Loucy (cell line): ENCODE results near the gene TNS3.

Experiments
- H2AFZ ChIP-seq: fragments of 200-600 bp; sonication (generic); 2 replicates; pipeline ENCODE4 v1.6.0; 2016; ENCODE audit warnings: antibody characterized with exemption, mild to moderate bottlenecking, low read length, moderate library complexity
- H3F3A ChIP-seq: fragments of 200-600 bp; 2 replicates; pipeline ENCODE4 v1.6.0; 2016; ENCODE audit warnings: antibody characterized with exemption, low read depth, mild to moderate bottlenecking
- H3K27me3 ChIP-seq: fragments of 200-600 bp; sonication (generic); 2 replicates; pipeline ENCODE4 v1.6.1; 2014; ENCODE audit warnings: low read length, mild to moderate bottlenecking; ENCODE audit not compliant: insufficient read depth, poor library complexity, severe bottlenecking
- H3K36me3 ChIP-seq: fragments of 200-600 bp; sonication (generic); 2 replicates; pipeline ENCODE4 v1.6.1; 2016; ENCODE audit warnings: low read length; ENCODE audit not compliant: insufficient read depth
- H3K4me1 ChIP-seq: fragments of 200-600 bp; sonication (generic); 2 replicates; pipeline ENCODE4 v1.5.1; 2014; ENCODE audit warnings: low read length, mild to moderate bottlenecking; ENCODE audit not compliant: insufficient read depth, poor library complexity, severe bottlenecking
- H3K4me2 ChIP-seq: fragments of 200-600 bp; sonication (generic); 2 replicates; pipeline ENCODE4 v1.6.0; 2014; ENCODE audit warnings: antibody characterized with exemption, low read length, low read depth, mild to moderate bottlenecking; ENCODE audit not compliant: poor library complexity, severe bottlenecking
- H3K4me3 ChIP-seq: fragments of 200-600 bp; sonication (generic); 2 replicates; pipeline ENCODE4 v1.5.1; 2014; ENCODE audit warnings: low read length, mild to moderate bottlenecking, mixed read lengths; ENCODE audit not compliant: poor library complexity, severe bottlenecking
- H3K79me2 ChIP-seq: fragments of 200-600 bp; sonication (generic); 2 replicates; pipeline ENCODE4 v1.6.1; 2014; ENCODE audit warnings: low read length; ENCODE audit not compliant: insufficient read depth
- H3K9ac ChIP-seq: fragments of 200-600 bp; sonication (generic); 2 replicates; pipeline ENCODE4 v1.6.0; 2014; ENCODE audit warnings: mild to moderate bottlenecking, low read depth, low read length, moderate library complexity; ENCODE audit not compliant: poor library complexity, severe bottlenecking
- H3K9me2 ChIP-seq: fragments of 200-600 bp; sonication (generic); replicated peaks from 2 replicates; pipeline ENCODE4 v1.6.1; 2016; ENCODE audit warnings: low read depth, low read length, mixed read lengths
- H3K9me3 ChIP-seq: fragments of 200-600 bp; sonication (generic); 2 replicates; pipeline ENCODE4 v1.6.1; 2014; ENCODE audit warnings: mild to moderate bottlenecking, antibody characterized with exemption, low read length, low read depth; ENCODE audit not compliant: insufficient read depth
- H4K20me1 ChIP-seq: fragments of 200-600 bp; sonication (generic); 2 replicates; pipeline ENCODE4 v1.6.0; 2014; ENCODE audit warnings: antibody characterized with exemption, low read length, mild to moderate bottlenecking; ENCODE audit not compliant: insufficient read depth, poor library complexity, severe bottlenecking
- CTCF ChIP-seq: fragments of 200-600 bp; sonication (generic); conservative IDR thresholded peaks from 2 replicates; pipeline ENCODE4 v1.5.1; 2014; ENCODE audit warnings: mild to moderate bottlenecking, antibody characterized with exemption, low read length
- EZH2phosphoT487 ChIP-seq: fragments of 200-600 bp; IDR thresholded peaks from 2 replicates; pipeline ENCODE4 v1.6.1; 2018; ENCODE audit warnings: antibody characterized with exemption, mild to moderate bottlenecking, moderate library complexity, borderline replicate concordance

Gene TNS3

DNA sequence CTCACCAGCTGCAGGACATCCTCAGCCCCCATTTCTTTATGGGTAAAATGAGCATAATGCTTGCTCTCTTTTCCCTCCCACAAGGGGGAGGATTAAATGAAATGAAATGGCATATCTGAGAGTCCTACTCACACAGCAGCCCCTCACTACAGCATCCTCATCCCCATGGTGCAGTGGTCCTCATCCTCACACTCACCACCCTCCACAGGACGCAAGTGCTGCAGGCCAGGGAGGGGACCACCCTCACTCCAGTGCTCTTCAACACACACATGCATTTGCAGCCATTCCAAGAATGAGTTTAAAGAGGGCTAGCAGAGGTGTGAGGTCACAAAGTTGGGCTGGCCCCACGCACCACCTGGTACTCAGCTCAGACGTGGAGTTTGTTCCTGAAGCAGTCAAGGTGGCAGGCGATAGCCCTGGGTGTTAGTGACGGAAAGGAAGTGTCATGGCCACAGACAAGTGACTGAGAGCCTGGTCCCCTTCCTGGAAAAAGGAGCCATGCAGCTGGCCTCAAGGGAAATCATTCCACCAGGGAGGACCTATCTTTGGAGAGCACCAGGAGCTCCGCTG lies 234.0 kb downstream of the TNS3 start:
- TF ChIP-seq EZH2phosphoT487 (no peak), CTCF (no peak)
- no peaks in the 10 kb centered on the region for H3K36me3 ChIP-seq
- no peak overlapping the region for H3K9ac ChIP-seq
- no peaks in the 10 kb centered on the region for H3F3A ChIP-seq
- no peak overlapping the region for H2AFZ ChIP-seq
- no peaks in the 10 kb centered on the region for H4K20me1 ChIP-seq
- no peaks in the 10 kb centered on the region for H3K4me1 ChIP-seq
- no peaks in the 10 kb centered on the region for H3K9me2 ChIP-seq
- peaks cover 3% of the 10 kb centered on the region; the same call in 1 of the 2 replicates for H3K9me3 ChIP-seq
- H3K79me2 ChIP-seq = no peaks in the 10 kb centered on the region
- no peak overlapping the region for H3K4me2 ChIP-seq
- no peaks in the 10 kb centered on the region for H3K27me3 ChIP-seq
- no peak overlapping the region for H3K4me3 ChIP-seq

- Histone ChIP-seq H4K20me1 (no peaks in the 10 kb centered on the region), H2AFZ (no peak overlapping the region), H3K4me2 (no peak overlapping the region), H3K79me2 (no peaks in the 10 kb centered on the region), H3K36me3 (no peaks in the 10 kb centered on the region), H3K9me2 (no peaks in the 10 kb centered on the region), H3F3A (no peaks in the 10 kb centered on the region), H3K27me3 (no peaks in the 10 kb centered on the region), H3K9me3 (peaks cover 3% of the 10 kb centered on the region; the same call in 1 of the 2 replicates), H3K9ac (no peak overlapping the region), H3K4me3 (no peak overlapping the region), H3K4me1 (no peaks in the 10 kb centered on the region)
- TF ChIP-seq EZH2phosphoT487 = no peak
- TF ChIP-seq CTCF = no peak
Observed at GRCh38 chr7:47347346-47347745, 234.6 kb downstream of the TNS3 start.

- Histone ChIP-seq H3K9ac (no peak overlapping the region), H3K4me2 (no peak overlapping the region), H3K27me3 (no peaks in the 10 kb centered on the region), H3K79me2 (no peaks in the 10 kb centered on the region), H3K36me3 (no peaks in the 10 kb centered on the region), H3K4me3 (no peak overlapping the region), H4K20me1 (no peaks in the 10 kb centered on the region), H2AFZ (no peak overlapping the region), H3K4me1 (no peaks in the 10 kb centered on the region), H3K9me3 (peaks cover 3% of the 10 kb centered on the region; the same call in 1 of the 2 replicates), H3K9me2 (no peaks in the 10 kb centered on the region), H3F3A (no peaks in the 10 kb centered on the region)
- no peak for TF ChIP-seq EZH2phosphoT487
- TF ChIP-seq CTCF = no peak
Observed at GRCh38 chr7:47346377-47346914, 235.5 kb downstream of the TNS3 start.
